Tongue (tissue), 2 donors: ENCODE data around the gene PLD1. TPM values are rescaled to one million over a fixed set of nuclear protein-coding genes. Genes with fewer than 3 reads are reported as not detected.

Source experiments
- DNase-seq: peaks from one replicate; pipeline ENCODE4 v3.0.0-alpha.2; 2015
- total RNA-seq: library from RNA; depleted of rRNA; stranded (reverse); fragments of >200 nt; gene quantifications from one replicate; pipeline ENCODE4 v1.2.3, GENCODE V29; 2014

The PLD1 gene
- total RNA-seq, 1 donor from 2014 or later = 60.6 TPM

DNA sequence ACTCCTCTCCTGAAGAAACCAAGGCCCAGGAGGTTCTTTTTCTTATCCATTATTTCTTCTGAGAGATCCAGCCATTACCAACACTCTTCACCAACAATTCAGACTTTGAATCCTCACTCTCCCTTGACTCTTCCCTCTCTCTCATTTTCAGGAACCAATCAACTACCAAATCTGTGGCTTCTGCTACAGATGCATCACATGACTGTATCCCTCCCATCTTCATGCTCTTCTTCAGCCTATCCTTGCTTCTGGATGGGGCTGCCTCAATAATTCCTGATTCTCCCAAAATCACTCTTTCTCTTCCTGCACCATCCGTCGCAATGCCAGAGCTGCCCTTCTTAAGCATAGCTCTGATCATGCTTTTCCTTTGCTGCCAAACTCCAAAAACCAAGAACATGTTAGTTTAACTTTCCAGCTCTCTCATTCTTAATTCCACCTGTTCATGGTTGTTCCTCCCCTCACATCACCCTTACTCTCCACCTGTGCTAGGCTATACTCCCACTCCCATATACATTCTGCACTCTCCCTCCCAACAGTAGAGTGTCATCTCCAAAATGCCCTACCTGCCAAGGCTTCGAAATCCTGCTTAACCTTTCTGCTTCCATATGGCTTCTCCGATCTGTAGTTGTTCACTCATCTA is 13.5 kb downstream of the PLD1 start:
- DNase-seq = no peak

DNA sequence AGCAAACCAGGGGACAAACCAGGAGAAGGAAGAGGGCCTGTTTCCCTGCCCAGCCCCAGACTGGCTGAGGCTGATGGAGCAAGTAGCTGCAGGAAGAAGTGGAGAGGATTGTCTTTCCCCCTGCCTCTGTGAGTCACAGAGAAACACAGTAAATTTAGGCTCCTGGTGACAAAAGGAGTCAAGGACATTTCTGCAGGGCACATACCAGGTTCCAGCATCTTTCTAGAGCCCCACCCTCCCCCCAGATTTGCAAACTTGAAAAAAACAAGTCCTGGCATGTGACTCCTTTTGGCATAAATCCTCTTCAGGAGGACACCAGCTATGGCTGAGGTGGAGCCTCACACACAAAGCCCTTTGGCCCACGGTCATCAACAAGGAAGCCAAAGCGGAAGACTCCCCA is 17.8 kb downstream of the PLD1 start:
- no peak for DNase-seq

DNA sequence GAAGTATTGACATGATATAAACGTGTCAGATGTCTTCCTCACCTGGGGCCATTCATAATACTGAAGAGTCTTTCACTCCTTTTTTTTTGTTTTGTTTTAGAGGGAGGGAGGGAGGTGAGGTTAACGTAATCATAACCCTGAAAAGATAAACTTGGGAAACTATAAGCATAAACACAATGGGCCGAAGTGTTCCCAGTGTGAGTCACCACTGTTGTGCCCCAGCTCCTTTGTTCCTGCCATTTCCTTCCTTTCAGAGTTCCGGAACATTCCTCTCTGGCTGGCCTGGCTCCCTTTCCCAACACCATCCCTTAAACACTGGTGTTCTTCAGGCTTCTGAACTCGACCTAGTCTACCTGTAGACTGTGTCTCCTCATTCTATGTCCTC is 18.6 kb downstream of the PLD1 start:
- DNase-seq = no peak

DNA sequence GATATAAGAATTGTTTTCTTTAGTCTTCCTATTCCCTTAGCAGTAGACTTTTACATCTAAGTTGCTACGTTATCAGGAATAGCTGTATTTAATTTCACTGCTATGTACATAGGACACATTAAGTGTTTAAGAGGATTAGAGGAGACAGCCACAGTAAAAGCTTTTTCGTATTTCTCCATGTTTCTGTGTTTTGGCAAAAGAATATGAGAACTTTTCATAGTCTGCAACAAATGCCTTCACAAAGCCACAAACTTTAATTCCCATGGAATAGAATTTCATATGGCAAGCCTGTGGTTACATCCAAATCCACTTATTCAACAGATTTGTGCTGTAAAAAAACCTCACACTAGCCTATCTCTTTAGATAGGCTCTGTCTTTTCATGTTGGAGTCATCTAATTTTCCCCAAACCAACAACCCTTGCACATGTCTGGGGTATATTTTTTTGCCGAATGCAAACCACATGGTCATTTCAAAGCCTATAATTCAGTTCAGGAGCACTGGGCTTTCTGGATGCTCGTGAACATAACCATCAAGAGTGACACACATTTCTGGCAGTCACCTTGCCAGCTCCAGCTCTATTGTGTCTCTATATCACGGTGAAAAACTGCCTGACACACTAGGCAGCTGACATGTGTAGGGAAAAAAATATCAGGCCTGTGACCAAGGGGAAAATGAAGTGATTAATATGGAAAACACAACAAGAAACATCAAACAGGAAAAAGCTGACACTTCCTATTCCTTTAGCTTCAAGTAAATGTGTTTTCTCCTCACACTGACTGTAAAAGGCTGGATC is 19.2 kb downstream of the PLD1 start:
- peak; percentile 54 for DNase-seq

DNA sequence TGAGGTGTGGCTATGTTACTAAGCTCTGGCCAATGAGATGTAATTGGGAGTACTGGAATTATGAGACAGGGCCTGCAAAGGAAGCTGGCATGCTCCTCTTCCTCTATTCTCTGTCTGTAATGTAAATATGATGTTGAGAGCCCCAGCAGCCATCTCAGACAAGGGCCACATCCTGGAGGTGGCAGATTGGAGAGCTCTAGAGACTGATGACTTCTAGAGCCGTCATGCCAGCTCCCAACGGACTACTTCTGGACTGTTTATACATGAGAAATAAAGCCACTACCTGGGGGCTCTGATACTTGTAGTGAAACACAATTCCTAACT is 19.7 kb downstream of the PLD1 start:
- no peak for DNase-seq

DNA sequence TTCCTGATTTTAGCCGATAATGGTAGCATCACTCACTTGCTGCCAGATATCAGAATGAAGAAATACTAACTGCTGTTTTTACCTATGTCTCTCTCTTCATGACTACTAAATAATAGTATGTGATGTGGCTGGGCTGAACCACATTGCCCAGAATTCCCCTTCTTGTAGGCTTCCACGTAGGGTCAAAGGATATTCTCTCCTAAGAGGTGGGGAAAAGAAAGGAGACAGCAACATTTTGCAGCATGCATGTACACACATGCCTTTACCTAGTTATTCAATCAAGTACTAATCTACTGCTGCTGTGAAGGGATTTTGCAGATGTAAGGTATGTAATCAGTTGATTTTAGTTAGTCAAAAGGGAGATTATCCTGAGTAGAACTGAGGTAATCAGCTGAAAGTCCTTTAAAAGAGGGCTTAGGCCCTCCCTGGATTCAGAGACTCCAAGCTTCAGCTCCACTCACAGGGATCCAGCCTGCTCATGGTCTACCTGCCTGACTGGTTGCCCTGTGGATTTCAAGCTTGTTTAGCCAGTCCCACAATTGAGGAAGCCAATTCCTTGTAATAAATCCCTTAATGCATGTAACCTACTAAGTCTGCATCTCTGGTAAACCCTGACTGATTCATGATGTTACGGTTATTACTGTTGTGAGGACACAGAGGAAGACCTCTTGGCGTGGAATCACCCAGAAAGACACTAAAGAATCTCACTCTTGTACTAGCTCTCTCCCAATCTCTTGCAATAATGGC is 20.4 kb downstream of the PLD1 start:
- peak; percentile 45 for DNase-seq

DNA sequence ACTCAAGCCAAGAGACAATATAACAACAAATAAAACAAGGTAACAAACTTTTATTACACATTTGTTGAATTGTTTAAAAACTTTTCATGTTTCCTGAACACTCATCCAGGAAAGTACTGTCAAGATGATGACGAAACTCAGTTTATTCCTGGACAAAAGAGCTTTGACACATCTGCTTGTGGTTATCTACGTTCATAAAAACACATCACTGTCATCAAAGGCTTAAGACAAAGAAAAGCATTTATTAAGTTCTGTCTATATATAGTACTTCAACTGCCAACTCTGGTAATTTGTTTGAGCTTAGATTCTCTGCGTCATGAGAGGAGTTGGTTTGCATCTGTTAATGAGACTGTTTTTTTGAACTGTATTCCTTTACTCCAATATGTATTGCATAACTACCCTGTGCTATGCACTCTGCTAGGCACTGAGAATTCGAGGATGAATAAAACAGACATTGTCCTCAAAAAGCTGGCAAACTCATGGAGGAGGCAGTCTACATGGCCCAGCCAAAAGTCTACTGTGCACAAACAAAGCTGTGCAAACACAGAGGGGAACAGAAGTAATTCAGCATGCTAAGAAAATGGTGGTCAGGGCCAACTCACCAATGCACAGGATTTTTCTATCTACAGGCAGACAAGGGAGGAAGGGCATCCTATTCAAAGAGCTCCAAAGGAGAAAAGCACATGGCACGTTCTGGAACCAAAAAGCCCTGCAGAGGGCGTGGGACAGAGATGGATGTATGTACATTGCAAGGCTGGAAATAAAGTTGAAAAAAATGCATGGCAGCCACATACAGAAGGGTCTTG is 21.5 kb downstream of the PLD1 start:
- peak; percentile 79 for DNase-seq

DNA sequence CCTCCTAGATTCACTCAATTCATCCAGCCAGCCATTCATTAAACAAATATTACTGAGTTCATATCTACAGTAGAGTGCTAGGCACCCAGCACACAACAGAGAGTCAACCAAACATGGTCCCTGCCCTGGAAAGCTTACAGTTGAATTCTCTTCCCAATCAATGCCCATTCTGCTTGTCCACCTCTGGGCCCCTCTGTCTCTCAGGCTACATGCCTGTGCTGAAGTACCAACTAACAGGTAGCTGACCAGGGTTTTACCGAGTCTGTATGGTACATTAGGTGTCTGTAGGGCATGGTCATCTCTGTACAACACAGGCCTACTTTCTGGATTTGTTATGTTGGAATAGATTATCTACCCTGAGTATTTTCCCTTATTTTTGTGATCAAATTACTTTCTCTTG is 23.3 kb downstream of the PLD1 start:
- DNase-seq = no peak

DNA sequence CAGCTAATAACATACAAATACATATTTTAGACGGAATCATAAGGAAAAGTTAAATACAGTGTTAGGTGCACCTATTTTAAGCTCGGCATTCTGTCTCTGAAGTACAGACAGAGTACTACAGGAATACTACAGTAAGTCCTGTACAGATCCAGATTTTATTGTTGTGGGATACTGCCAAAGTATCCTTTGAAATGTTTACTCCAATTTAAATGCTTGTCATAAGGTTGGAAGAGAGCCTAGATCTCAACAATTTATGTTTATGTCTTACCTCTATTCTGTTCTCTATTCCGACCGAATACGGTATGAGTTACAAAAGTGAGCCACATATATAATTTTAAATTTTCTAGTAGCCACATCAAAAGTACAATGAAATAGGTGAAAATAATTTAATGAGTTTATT is 25.3 kb downstream of the PLD1 start:
- peak; percentile 55 for DNase-seq

DNA sequence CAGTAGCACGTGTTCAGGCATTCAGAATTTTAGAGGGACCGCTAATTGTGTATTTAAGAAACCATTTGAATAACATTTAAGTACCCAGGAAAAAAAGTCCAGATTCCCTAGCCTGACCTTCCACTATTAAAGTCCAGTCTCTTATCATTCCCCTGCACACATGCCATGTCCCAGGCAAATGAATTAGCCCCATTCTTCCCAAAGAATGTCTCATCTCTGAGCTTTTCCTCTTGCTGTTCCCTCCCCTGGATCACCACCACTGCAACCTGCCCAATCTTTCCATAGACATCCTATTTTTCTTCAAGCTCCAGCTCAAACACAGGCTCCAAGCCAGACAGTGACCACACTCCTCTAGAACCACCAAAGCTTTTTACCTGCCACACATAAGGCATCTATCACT is 25.9 kb downstream of the PLD1 start:
- DNase-seq = no peak

DNA sequence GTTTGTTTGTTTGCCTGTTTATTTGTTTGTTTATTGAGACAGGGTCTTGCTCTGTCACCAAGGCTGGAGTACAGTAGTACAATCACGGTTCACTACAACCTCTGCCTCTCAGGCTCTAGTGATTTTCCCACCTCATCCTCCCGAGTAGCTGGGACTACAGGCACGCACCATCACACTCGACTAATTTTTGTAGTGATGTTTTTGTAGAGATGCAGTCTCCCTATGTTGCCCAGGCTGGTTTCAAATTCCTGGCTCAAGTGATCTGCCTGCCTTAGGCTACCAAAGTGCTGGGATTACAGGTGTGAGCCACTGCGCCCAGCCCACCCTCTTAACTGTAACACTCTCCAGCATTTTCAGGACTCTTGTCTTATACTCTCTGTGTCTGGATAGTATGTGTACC is 26.7 kb downstream of the PLD1 start:
- no peak for DNase-seq

DNA sequence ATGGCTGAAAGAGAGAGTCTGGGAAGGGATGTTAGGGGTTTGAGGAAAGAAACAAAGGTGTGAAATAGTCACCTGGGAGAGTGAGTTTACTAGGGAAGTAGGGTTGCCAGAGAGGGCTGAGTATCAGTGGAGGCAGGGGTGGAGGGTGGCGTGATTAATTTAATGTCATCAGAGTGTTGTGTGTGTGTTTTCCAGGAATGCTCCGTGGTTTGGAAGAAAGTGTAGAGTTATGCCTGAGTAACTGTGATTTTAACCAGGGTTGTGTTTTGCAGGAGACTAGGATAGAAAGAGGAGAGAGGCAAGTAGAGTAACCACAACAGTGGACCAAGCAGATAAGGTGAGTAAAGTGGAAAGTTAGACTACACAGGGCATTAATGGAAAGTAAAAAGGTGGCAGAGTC is 27.2 kb downstream of the PLD1 start:
- no peak for DNase-seq

DNA sequence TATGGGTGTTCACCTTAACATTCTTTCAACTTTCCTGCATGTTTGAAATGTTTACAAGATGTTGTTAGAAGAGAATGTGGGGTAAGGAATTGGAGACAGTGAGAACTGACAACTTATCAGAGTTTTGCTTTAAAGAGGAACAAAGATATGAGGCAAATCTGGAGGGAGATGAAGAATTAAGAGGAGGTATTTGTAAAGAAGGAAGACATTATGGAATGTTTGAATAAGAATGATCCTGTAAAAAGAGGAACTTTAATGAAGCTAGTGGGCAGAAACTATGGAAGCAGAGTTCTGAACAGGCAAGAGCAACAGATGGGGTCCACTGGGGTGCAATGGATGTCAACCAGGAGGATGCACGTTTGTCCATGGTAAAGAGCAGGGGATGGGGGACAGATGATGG is 27.7 kb downstream of the PLD1 start:
- DNase-seq = no peak

DNA sequence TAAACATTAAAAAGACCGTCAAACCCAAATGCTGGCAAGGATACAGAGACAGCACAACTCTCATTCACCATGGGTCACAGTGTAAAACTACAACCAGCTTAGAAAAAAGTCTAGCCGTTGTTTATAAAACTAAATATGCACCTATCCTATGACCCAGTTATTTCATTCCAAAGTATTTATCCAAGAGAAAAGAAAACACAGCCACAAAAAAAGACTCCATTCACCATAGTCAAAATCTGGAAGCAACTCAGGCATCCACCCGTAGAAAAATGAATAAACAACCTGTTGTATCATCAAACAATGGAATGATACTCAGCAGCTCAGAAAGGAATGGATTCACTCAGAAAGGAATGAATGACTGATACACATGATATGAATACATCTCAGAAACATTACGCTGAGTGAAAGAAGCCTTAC is 28.6 kb downstream of the PLD1 start:
- no peak for DNase-seq

DNA sequence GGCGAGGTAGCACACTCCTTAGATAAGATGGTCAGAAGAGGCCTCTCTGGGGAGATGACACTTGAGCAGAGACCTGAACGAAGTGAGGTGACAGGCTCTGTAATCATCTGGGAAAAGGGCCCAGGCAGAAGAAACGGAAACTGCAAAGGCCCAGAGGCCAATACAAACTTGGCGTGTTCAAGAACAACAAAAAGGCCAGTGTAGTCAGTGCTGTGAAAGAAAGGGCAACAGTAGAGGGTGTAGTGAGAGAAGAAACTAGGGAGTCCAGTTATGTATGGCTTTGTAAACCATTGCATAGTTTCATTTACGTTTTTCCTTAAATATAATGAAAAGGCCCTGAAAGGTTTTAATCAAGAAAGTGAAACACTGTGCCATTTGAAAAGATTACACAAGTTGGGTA is 31.8 kb downstream of the PLD1 start:
- DNase-seq = no peak

DNA sequence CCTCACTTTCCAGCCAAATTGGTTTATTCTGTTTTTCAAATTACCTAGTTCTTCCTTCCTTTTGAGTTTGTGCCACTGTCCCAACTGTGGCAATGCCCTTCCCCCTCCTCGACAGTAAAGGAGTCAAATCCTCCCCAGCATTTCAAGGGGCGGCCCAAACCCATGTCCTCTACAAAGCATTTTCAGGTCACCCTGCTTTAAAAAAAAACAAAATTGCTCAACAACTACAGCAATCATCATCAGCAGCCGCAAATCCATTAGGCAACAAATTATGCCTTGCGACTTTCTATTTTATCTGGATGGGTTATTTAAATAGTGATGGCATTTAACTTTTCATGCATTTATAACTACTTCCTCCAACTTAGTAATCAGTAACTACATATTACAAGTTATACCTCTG is 32.7 kb downstream of the PLD1 start:
- DNase-seq = no peak

DNA sequence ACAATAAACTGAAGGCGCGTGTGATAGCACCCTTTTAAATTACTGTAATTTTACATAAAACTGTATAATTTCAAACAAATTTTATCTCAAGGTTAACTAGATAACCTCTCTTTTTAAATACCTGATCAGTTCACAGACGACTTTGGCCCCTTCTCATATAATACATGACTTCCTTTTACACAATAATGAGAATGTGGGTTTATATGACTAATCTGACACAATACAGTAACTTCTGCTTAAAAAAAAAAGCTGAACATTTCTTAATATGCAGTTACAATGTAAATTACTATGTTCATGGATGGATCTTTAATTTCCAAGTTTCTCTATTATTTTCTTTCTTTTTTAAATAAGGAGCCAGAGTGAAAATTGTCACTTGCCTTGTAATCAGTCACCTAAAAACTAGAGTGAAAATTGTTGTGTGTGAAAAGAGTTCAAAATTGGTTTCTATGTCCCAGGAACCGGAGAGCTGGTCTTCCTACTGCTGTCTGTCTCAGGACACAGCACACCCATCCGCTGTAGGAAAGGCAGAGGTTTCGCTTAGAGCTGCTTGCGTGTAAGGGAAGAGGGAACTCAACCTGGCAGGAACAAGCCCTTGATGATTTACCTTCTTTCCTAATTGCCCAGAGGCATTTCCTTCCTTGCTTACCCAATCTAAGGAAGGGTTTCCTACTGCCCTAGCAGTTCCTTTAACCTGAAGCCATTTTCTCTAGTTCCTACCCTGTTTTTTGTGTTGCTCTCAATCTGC is 33.3 kb downstream of the PLD1 start:
- no peak for DNase-seq

DNA sequence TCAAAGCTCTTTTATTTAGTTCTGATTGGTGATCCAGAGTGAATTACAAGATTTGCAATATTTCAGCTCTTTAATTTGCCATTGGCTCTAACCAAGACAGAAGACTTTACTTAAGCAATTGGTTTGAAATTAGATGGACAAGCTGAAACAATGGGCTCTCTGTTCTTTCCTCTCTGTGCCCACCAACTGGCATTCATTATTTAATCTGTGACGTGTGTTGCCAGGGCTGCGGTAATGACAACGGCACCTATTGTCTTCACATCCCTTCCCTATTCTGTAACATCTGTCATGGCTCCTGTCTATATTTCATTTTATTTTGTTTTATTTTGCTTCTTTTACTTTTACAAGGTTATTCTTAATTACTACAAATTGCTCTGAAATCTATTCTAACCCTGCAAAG is 33.9 kb downstream of the PLD1 start:
- peak; percentile 65 for DNase-seq

DNA sequence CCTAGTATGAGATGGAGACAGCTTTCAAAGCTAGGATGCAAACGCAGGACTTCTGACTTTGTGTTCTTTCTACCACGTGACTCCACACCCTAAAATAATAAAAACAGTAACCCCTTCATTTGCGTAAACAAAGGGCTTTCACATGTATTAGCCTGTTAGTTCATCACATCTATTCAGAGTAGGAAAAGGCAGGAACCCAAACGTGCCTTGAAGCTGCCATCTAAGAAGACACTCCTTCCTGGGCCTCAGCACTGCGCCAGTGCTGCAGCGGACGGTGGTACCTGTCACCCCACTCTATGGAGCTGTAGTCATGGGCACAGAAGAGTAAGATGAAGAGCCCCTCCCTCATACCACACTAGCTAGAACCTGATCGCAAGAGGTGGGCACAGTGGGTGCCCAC is 34.3 kb downstream of the PLD1 start:
- DNase-seq = no peak

DNA sequence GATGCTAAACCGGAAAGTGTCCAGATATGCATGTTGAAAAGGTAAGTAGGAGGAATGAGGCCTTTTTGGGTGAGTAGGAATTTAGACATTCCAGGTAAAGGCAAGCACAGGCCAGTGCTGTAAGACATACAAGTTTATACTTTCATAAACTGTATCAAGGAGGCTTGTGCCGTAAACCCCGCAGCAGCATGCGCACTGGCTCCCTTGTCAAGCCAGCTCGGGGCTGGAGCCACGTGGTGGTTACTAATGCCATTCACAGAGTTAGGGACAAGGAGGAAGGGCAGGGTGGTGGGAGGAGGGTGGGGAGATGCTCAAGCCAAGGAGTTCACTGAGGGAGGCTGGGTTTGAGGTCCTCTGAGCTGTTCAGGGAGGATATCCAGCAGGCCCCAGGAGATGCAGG is 35.8 kb downstream of the PLD1 start:
- no peak for DNase-seq

DNA sequence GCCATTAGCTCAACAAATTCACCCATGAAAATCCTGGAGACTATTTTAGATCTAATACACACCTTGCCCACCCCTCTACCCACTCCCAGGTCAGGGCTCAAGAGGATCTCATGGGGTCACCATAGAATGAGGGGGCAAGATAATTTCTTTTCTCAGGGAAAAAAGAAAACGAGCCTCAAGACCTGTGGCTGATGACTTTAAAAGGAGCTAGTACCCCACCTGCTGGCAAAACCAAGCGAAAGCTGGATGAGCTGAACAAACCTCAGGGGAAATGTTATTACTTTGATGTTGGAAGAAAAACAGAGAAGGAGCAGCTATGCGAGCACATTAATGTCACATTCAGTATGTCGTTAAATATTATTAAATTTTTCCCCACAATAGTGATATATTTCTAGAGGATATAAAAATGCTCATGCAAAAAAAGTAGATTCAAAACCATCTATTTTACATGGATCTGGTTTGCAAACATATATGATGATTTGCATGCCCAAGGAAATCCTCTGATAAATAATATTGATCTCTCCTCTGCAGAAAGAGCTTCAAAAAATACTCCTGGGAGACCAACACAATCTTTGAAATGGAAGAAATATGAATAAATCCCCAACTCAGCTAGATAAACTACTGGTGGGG is 37.7 kb downstream of the PLD1 start:
- peak; percentile 85 for DNase-seq
